GM12878 (cell line): Measurements from ENCODE around the gene UMAD1. TPM values are rescaled to one million over a fixed set of nuclear protein-coding genes. Genes with fewer than 3 reads are reported as not detected.

Experiments
- ATAC-seq: fragments of 200-7000 bp; cut with Tn5 transposase; 3 replicates; pipeline ENCODE4 v1.9.1; 2020; ENCODE audit warnings: mild to moderate bottlenecking, moderate library complexity
- BruUV-seq: library from RNA; stranded (reverse); fragments of 400-500 nt; replicated peaks from 2 replicates; lab custom pipeline; 2021; lab: Mats Ljungman, UMichigan
- CTCF ChIA-PET: fragments of 300-600 bp; sonication (Branson Sonifier 250); formaldehyde crosslinking; extraction: SDS; loops from one replicate; lab custom pipeline; 2021; ENCODE audit warnings: inconsistent platforms; lab: Yijun Ruan, JAX
- POLR2A ChIA-PET: fragments of 350-600 bp; formaldehyde crosslinking; extraction: SDS; loops from one replicate; lab custom pipeline; 2021; ENCODE audit warnings: inconsistent platforms; lab: Charles Lee
- RAD21 ChIA-PET: fragments of 300-600 bp; sonication (Branson Sonifier 250); formaldehyde crosslinking; loops from one replicate; lab custom pipeline; 2023; ENCODE audit warnings: antibody characterized with exemption; ENCODE audit not compliant: unreplicated experiment; lab: Charles Lee
- SMC1A ChIA-PET: fragments of 300-600 bp; sonication (Branson Sonifier 250); formaldehyde crosslinking; loops from one replicate; lab custom pipeline; 2023; ENCODE audit not compliant: unreplicated experiment, uncharacterized antibody; lab: Charles Lee
- DNase-seq: peaks from one replicate; pipeline ENCODE4 v3.0.0-alpha.2; 2011; ENCODE audit warnings: low read depth, low spot score
- FAIRE-seq: peaks from 3 replicates; lab custom pipeline; 2011; peaks lifted over from hg19 to GRCh38; lab: Jason Lieb, UNC
- H2AFZ ChIP-seq: 2 replicates; pipeline ENCODE4 v1.6.0; 2011; ENCODE audit warnings: low read depth, low read length, control low read depth; ENCODE audit not compliant: control insufficient read depth
- H3K27ac ChIP-seq: 2 replicates; pipeline ENCODE4 v1.5.1; 2011; ENCODE audit warnings: control low read depth; ENCODE audit not compliant: control insufficient read depth, insufficient read depth
- H3K27me3 ChIP-seq, 2 experiments: replicated peaks in 1 of 2; 2 replicates each; pipeline versions ENCODE4 v1.6.0 to v1.6.1; 2011; ENCODE audit warnings: low read length in 1 of 2; ENCODE audit not compliant: control insufficient read depth in 2 of 2, insufficient read depth in 2 of 2
- H3K36me3 ChIP-seq, 2 experiments: 2 replicates each; pipeline ENCODE4 v1.5.1; 2011; ENCODE audit warnings: low read length in 1 of 2; ENCODE audit not compliant: control insufficient read depth in 2 of 2, insufficient read depth in 2 of 2
- H3K4me1 ChIP-seq: 2 replicates; pipeline ENCODE4 v1.6.1; 2011; ENCODE audit warnings: mild to moderate bottlenecking, low read length, moderate library complexity, mixed read lengths; ENCODE audit not compliant: control insufficient read depth, insufficient read depth
- H3K4me2 ChIP-seq: 2 replicates; pipeline ENCODE4 v1.6.0; 2011; ENCODE audit warnings: control low read depth; ENCODE audit not compliant: control insufficient read depth, insufficient read depth
- H3K4me3 ChIP-seq: fragments of 200-600 bp; sonication (generic); 2 replicates; pipeline ENCODE4 v1.5.1; 2016
- H3K79me2 ChIP-seq: 2 replicates; pipeline ENCODE4 v1.6.0; 2011; ENCODE audit warnings: low read length; ENCODE audit not compliant: control insufficient read depth, insufficient read depth
- H3K9ac ChIP-seq: 2 replicates; pipeline ENCODE4 v1.8.0; 2011; ENCODE audit warnings: low read length, control low read depth, mixed read lengths; ENCODE audit not compliant: control insufficient read depth, insufficient read depth
- H3K9me3 ChIP-seq: replicated peaks from 3 replicates; pipeline ENCODE4 v1.5.1; 2011; ENCODE audit warnings: mild to moderate bottlenecking, low read length; ENCODE audit not compliant: control insufficient read depth, insufficient read depth
- H4K20me1 ChIP-seq: 2 replicates; pipeline ENCODE4 v1.6.0; 2011; ENCODE audit not compliant: control insufficient read depth, insufficient read depth
- BCL11A ChIP-seq: IDR thresholded peaks from 2 replicates; pipeline ENCODE4 v1.6.1; 2011; ENCODE audit warnings: low read depth, low read length
- CBX5 ChIP-seq: sonication (generic); IDR thresholded peaks from 2 replicates; pipeline ENCODE4 v1.6.1; 2016; ENCODE audit warnings: low read depth, moderate library complexity, mild to moderate bottlenecking, inconsistent platforms
- E2F4 ChIP-seq: IDR thresholded peaks from 2 replicates; pipeline ENCODE4 v1.6.1; 2012; ENCODE audit warnings: low read depth, low read length, improper control_type of control experiment
- GATAD2B ChIP-seq: fragments of 450-650 bp; conservative IDR thresholded peaks from 2 replicates; pipeline ENCODE4 v1.6.1; 2017; ENCODE audit warnings: low read depth, mild to moderate bottlenecking, moderate library complexity
- POLR2AphosphoS2 ChIP-seq: IDR thresholded peaks from 2 replicates; pipeline ENCODE4 v1.6.1; 2011; ENCODE audit warnings: low read depth, mild to moderate bottlenecking, low read length, improper control_type of control experiment, moderate library complexity
- RELB ChIP-seq: fragments of 450-650 bp; IDR thresholded peaks from 2 replicates; pipeline ENCODE4 v1.6.1; 2017; ENCODE audit warnings: low read depth, mild to moderate bottlenecking, moderate library complexity
- SMC3 ChIP-seq: IDR thresholded peaks from 2 replicates; pipeline ENCODE4 v1.6.1; 2011; ENCODE audit warnings: low read length, improper control_type of control experiment, borderline replicate concordance
- TAF1 ChIP-seq: IDR thresholded peaks from 2 replicates; pipeline ENCODE4 v1.6.1; 2011; ENCODE audit warnings: mild to moderate bottlenecking, low read depth, low read length, borderline replicate concordance
- TCF7 ChIP-seq: IDR thresholded peaks from 2 replicates; pipeline ENCODE4 v1.6.1; 2014; ENCODE audit warnings: antibody characterized with exemption, borderline replicate concordance
- ZBTB11 ChIP-seq: fragments of 450-650 bp; formaldehyde crosslinking; IDR thresholded peaks from 2 replicates; pipeline ENCODE4 v1.5.0; 2022; ENCODE audit warnings: mild to moderate bottlenecking, missing genetic modification characterization
- ZNF24 ChIP-seq: fragments of 450-650 bp; IDR thresholded peaks from 2 replicates; pipeline ENCODE4 v1.6.1; 2017; ENCODE audit warnings: antibody characterized with exemption, mild to moderate bottlenecking
- ZSCAN29 ChIP-seq: fragments of 450-650 bp; IDR thresholded peaks from 2 replicates; pipeline ENCODE4 v1.6.1; 2017; ENCODE audit warnings: mild to moderate bottlenecking, moderate library complexity
- WGBS: methylation state at CpG from one replicate; pipeline ENCODE4 v1.1.6; 2016; ENCODE audit warnings: low lambda C conversion rate; ENCODE audit not compliant: insufficient replicate concordance, insufficient coverage; ENCODE audit errors: missing lambda C conversion rate; 5-methylcytosine and 5-hydroxymethylcytosine counted together
- in situ Hi-C: fragments of 300-500 bp; cut with MboI; formaldehyde crosslinking; loops from 9 replicates; pipeline ENCODE4 v1.14.3; 2018; ENCODE audit warnings: mixed read lengths
- intact Hi-C: fragments of 100-400 bp; cut with micrococcal nuclease; formaldehyde crosslinking; loops from one replicate; pipeline ENCODE4 v1.14.2; 2022; ENCODE audit not compliant: unreplicated experiment
- polyA plus RNA-seq, 11 experiments: library from polyadenylated mRNA; depleted of rRNA in 4 of 11; unstranded in 6 of 11; stranded (reverse) in 5 of 11; fragments of >200 nt; fragmentation: Nextera tagmentation in 4 of 11; fragmentation: Illumina TruSeq in 1 of 11; extraction: Ambion mirVana in 4 of 11; extraction: Trizol in 1 of 11; gene quantifications; 1 replicate in 1 of 11; 2 replicates in 10 of 11; pipeline versions ENCODE4 v1.2.1 to v1.2.3, GENCODE V29; 2011 to 2016; ENCODE audit warnings: inconsistent platforms in 2 of 11, missing spikeins in 2 of 11, low read depth in 1 of 11
- total RNA-seq, 4 experiments: library from RNA; depleted of rRNA in 3 of 4; stranded (reverse); fragments of >200 nt in 3 of 4; fragmentation: Illumina TruSeq in 1 of 4; extraction: Trizol in 1 of 4; gene quantifications; 2 replicates each; pipeline versions ENCODE4 v1.2.1 to v1.2.3, GENCODE V29; 2013 to 2021

The UMAD1 gene
- total and polyA plus RNA-seq, 10 of the 15 experiments (the other 5 are each of a cell fraction or from before 2014, with no cell fraction given) = 6.0 to 28.6 (median 9.3) TPM

- 90% methylated on average over 4 of the region's 4 CpGs for WGBS
- no peaks in the 10 kb centered on the region for H3K4me1 ChIP-seq
- no peak overlapping the region for H3K27ac ChIP-seq
- no peaks in the 10 kb centered on the region for H4K20me1 ChIP-seq
- no peak for FAIRE-seq
- RAD21 ChIA-PET = no interaction called here
- no peak for TF ChIP-seq RELB
- no peak for TF ChIP-seq SMC3
- no peak for TF ChIP-seq ZNF24
- no peak for TF ChIP-seq TCF7
- no peak for TF ChIP-seq GATAD2B
- TF ChIP-seq E2F4 = no peak
- TF ChIP-seq BCL11A = no peak
- no peak for TF ChIP-seq CBX5
- no peak for TF ChIP-seq POLR2AphosphoS2
- no peak for TF ChIP-seq ZBTB11 (CRISPR knock-in tag)
- no peak for TF ChIP-seq ZSCAN29
- TF ChIP-seq TAF1 = no peak
- H3K4me3 ChIP-seq = no peak overlapping the region
- intact Hi-C loops (no loop called here), in situ Hi-C loops (no loop called here)
- H3K36me3 ChIP-seq = no peaks in the 10 kb centered on the region
- DNase-seq = no peak
- no peaks in the 10 kb centered on the region for H3K79me2 ChIP-seq
- no peaks in the 10 kb centered on the region for H3K27me3 ChIP-seq
- SMC1A ChIA-PET = interaction anchor here (0.6 to 4.6 kb wide), 12 partner anchors 7 to 275 kb away, joined by 3 to 25 read pairs (median 3); no protein-coding TSS in a partner anchor
- no peak overlapping the region for H3K4me2 ChIP-seq
- H3K9me3 ChIP-seq = peaks cover 6% of the 10 kb centered on the region
- CTCF ChIA-PET = interaction anchor here (1.0 to 4.9 kb wide), 4 partner anchors 8 to 230 kb away, joined by 3 to 19 read pairs (median 6); no protein-coding TSS in a partner anchor
- no peak overlapping the region for H2AFZ ChIP-seq
- POLR2A ChIA-PET = no interaction called here
- no TSS peak for BruUV-seq
- no peak overlapping the region for H3K9ac ChIP-seq
- no peak for ATAC-seq
Measured at GRCh38 chr7:7911369-7912123, 271.0 kb downstream of the UMAD1 start.
